Chondrocyte (in vitro differentiated cells): ENCODE data around the gene PTPN22. TPM values are rescaled to one million over a fixed set of nuclear protein-coding genes. Genes with fewer than 3 reads are reported as not detected.

ENCODE experiments used
- DNase-seq: peaks from one replicate; pipeline ENCODE4 v3.0.0; 2021; ENCODE audit warnings: mixed read lengths, low spot score
- H3K27ac Mint-ChIP-seq: one replicate; pipeline ENCODE4 v1.8.0; 2021; ENCODE audit warnings: mild to moderate bottlenecking, moderate library complexity, mixed read lengths; ENCODE audit not compliant: unreplicated experiment
- H3K27me3 Mint-ChIP-seq: 2 replicates; pipeline ENCODE4 v1.8.0; 2021; ENCODE audit warnings: low read depth, mixed read lengths
- H3K36me3 Mint-ChIP-seq: 2 replicates; pipeline ENCODE4 v1.8.0; 2021; ENCODE audit warnings: low read depth, mixed read lengths
- H3K4me1 Mint-ChIP-seq: 2 replicates; pipeline ENCODE4 v1.8.0; 2021; ENCODE audit warnings: low read depth, mild to moderate bottlenecking, mixed read lengths
- H3K4me3 Mint-ChIP-seq: one replicate; pipeline ENCODE4 v1.8.0; 2021; ENCODE audit warnings: mild to moderate bottlenecking, moderate library complexity, mixed read lengths; ENCODE audit not compliant: unreplicated experiment
- H3K9me3 Mint-ChIP-seq: 2 replicates; pipeline ENCODE4 v1.8.0; 2021; ENCODE audit warnings: low read depth, mixed read lengths
- total RNA-seq: library from RNA; stranded (reverse); gene quantifications from 3 replicates; pipeline ENCODE4 v1.2.1, GENCODE V29; 2021
- TF ChIP-seq, protein P1 (sequence below): fragments of 200-600 bp; sonication (generic); IDR thresholded peaks from 2 replicates; pipeline ENCODE4 v1.5.0; 2021; ENCODE audit warnings: antibody characterized with exemption, mild to moderate bottlenecking, moderate library complexity

PTPN22 gene
- total RNA-seq, 1 donor from 2014 or later = not detected

DNA sequence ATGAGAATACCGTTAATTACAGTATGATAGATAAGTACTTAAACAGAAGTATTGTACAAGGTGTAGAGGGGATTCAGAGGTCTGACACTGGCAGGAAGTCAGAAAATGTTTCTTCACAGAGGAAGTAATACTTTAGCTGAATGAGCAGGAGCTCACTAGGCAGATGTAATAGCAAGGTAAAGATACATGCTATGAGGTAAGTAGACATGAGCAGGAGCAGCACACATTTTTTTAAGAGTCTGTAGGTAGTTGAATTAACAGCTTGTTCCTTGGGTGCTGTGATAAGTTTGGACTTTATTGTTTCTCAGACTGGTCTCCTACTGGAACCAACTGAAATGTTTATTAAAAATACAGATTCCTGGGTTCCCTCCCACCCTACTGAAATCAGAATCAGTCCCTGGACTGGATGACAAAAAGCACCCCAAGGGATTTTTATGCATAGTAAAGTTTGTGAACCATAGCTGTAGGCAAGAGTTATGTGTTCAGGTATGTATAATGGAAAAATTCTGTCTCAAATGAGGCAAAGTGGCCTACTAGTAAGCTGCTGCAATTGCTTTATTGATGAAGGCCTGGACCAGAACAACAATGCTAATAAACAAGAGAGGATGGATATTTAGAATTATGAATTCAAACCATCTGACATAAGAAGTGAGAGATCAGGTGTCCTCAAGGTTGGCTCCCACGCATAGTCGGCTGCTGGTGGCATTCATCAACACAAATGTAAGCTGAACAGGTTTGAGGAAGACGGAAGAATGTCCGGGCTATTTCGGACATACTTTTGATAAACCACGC is 32.2 kb upstream of the PTPN22 start:
- Mint-ChIP-seq H3K27ac (peak overlapping the region; percentile 100), H3K4me1 (peaks cover 48% of the 10 kb centered on the region), H3K36me3 (peaks cover 10% of the 10 kb centered on the region), H3K27me3 (no peaks in the 10 kb centered on the region), H3K4me3 (peak overlapping the region; percentile 96), H3K9me3 (no peaks in the 10 kb centered on the region)
- DNase-seq = no peak
- TF ChIP-seq, protein P1, sequence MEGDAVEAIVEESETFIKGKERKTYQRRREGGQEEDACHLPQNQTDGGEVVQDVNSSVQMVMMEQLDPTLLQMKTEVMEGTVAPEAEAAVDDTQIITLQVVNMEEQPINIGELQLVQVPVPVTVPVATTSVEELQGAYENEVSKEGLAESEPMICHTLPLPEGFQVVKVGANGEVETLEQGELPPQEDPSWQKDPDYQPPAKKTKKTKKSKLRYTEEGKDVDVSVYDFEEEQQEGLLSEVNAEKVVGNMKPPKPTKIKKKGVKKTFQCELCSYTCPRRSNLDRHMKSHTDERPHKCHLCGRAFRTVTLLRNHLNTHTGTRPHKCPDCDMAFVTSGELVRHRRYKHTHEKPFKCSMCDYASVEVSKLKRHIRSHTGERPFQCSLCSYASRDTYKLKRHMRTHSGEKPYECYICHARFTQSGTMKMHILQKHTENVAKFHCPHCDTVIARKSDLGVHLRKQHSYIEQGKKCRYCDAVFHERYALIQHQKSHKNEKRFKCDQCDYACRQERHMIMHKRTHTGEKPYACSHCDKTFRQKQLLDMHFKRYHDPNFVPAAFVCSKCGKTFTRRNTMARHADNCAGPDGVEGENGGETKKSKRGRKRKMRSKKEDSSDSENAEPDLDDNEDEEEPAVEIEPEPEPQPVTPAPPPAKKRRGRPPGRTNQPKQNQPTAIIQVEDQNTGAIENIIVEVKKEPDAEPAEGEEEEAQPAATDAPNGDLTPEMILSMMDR = no peak

DNA sequence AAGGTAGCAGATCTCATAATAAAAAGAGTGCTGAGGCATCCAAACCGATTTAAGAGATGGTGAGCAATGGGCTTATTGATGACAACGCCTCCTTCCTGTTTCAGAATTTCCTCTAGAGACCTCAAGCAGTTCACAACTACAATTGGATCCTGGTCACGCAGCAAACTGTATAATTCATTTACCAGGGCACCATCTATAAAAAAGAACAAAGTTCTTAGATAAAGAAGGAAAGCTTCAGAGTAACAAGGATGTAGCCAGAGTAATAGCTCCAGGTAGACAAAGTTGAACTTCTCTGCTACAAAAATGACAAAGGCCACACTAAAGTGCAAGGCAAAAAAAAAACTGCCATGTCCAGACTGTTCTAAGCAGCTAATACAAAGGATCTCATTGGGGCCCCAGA is 29.7 kb upstream of the PTPN22 start:
- Mint-ChIP-seq H3K27me3 (no peaks in the 10 kb centered on the region), H3K9me3 (no peaks in the 10 kb centered on the region), H3K4me1 (peaks cover 45% of the 10 kb centered on the region), H3K4me3 (no peak overlapping the region), H3K27ac (no peak overlapping the region), H3K36me3 (peaks cover 26% of the 10 kb centered on the region)
- DNase-seq = no peak
- TF ChIP-seq, protein P1 = no peak

- peaks cover 35% of the 10 kb centered on the region for H3K36me3 Mint-ChIP-seq
- TF ChIP-seq, protein P1 = no peak
- H3K27me3 Mint-ChIP-seq = no peaks in the 10 kb centered on the region
These were observed 27.6 kb upstream of the PTPN22 start for GRCh38 chr1:113899111-113899510.

GRCh38 chr1:113898241-113898814 is 26.8 kb upstream of the PTPN22 start:
- no peak overlapping the region for H3K27ac Mint-ChIP-seq
- H3K27me3 Mint-ChIP-seq = no peaks in the 10 kb centered on the region
- DNase-seq = no peak
- TF ChIP-seq, protein P1 = no peak
- H3K36me3 Mint-ChIP-seq = peaks cover 35% of the 10 kb centered on the region
- no peak overlapping the region for H3K4me3 Mint-ChIP-seq
- H3K4me1 Mint-ChIP-seq = peaks cover 31% of the 10 kb centered on the region
- H3K9me3 Mint-ChIP-seq = no peaks in the 10 kb centered on the region

More at GRCh38 chr1:113899111-113899510, 27.6 kb upstream of the PTPN22 start:
- no peak for DNase-seq
- Mint-ChIP-seq H3K4me3 (no peak overlapping the region), H3K9me3 (no peaks in the 10 kb centered on the region), H3K4me1 (peaks cover 39% of the 10 kb centered on the region), H3K27ac (no peak overlapping the region)

GRCh38 chr1:113895961-113896360 is 24.4 kb upstream of the PTPN22 start:
- no peak overlapping the region for H3K27ac Mint-ChIP-seq
- H3K36me3 Mint-ChIP-seq = peaks cover 32% of the 10 kb centered on the region
- H3K4me3 Mint-ChIP-seq = no peak overlapping the region
- H3K27me3 Mint-ChIP-seq = no peaks in the 10 kb centered on the region
- TF ChIP-seq, protein P1 = no peak
- DNase-seq = no peak
- H3K4me1 Mint-ChIP-seq = peaks cover 22% of the 10 kb centered on the region
- no peaks in the 10 kb centered on the region for H3K9me3 Mint-ChIP-seq
